HG03460 (cell line): ENCODE measurements around the gene CFAP119.

Experiments
- ATAC-seq: cut with Tn5 transposase; IDR thresholded peaks from one replicate; pipeline ENCODE4 v1.9.1; 2021; ENCODE audit not compliant: unreplicated experiment

The CFAP119 gene

DNA sequence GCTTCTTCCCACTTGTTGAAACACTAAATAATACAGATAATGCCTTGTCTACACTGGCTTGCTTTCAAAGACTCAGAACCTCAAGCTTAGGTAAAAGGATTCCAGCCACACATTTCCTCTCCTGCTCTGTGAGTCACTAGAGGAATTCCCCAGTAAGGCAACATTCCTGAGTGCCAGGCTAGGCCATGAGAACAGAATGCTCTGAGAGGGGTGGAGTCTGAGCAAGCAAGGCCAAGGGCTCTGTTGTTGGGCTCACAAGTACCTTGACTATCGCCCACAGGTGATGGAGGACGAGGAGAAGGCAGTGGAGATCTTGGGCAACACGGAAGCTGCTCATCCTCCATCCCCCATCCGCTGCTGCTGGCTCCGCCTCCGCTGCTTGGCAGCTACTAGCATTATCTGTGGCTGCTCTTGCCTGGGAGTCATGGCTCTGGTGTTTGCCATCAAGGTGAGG, 20.4 kb downstream of the CFAP119 start:
- ATAC-seq = no peak

- ATAC-seq = no peak
These were observed 21.3 kb downstream of the CFAP119 start for GRCh38 chr16:30740364-30741251.

- ATAC-seq = no peak
These were observed 22.6 kb downstream of the CFAP119 start for GRCh38 chr16:30738984-30739951.

DNA sequence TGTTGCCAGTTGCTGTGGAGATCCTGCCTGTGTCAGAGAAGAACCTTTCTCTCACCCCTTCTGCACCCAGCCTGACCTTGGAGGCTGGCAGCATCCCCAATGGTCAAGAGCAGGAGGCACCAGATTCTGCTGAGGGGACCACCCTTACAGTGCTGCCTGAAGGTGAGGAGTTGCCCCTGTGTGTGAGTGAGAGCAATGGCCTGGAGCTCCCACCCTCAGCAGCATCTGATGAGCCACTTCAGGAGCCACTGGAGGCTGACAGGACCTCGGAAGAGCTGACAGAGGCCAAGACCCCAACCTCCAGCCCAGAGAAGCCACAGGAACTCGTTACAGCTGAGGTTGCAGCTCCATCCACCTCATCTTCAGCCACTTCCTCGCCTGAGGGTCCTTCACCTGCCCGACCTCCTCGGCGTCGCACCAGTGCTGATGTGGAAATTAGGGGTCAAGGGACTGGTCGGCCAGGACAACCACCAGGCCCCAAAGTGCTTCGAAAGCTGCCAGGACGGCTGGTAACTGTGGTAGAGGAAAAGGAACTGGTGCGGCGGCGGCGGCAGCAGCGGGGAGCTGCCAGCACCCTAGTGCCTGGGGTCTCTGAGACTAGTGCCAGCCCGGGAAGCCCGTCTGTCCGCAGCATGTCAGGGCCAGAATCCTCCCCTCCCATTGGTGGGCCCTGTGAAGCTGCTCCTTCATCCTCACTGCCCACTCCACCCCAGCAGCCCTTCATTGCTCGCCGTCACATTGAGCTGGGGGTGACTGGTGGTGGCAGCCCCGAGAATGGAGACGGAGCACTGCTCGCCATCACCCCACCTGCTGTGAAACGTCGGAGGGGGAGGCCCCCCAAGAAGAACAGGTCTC, 23.8 kb downstream of the CFAP119 start:
- no peak for ATAC-seq

GRCh38 chr16:30736995-30737793, 24.7 kb downstream of the CFAP119 start:
- no peak for ATAC-seq

DNA sequence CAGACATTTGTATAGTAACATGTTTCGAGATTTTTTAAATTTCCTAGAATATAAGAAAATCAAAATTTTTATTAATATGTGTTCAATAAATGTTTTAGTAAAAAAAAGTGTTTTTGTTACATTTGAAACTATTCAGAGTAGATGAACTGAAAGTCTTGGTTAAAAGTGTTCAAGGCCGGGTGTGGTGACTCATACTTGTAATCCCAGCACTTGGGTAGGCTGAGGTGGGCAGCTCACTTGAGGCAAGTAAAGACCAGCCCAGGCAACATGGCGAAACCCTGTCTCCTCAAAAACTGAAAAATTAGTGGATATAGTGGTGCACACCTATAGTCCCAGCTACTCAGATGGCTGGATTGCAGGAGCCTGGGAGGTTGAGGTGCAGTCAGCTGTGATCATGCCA, 30.5 kb downstream of the CFAP119 start:
- ATAC-seq = no peak

- no peak for ATAC-seq
These were observed 32.8 kb downstream of the CFAP119 start for GRCh38 chr16:30728899-30729672.

DNA sequence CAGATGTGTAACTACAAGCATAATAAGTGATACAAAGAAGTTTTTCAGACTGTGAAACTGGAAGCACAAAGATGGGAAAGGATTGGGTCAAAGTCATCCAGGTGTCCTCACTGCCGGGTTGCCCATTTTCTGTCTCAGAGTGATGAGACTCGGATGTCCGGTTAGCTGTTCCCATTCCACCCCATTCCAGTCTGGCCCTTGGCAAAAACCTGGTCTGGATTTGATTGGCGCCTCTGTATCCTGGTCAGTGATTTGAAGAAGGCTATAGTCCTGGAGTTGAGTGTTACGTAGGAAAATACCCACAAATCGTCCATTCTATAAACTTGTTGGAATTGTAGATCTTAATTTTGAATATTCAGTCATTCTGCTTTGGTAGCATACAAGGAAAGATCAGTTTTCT, 33.5 kb downstream of the CFAP119 start:
- ATAC-seq = no peak

GRCh38 chr16:30725418-30725792, 36.5 kb downstream of the CFAP119 start:
- ATAC-seq = no peak

- ATAC-seq = no peak
These were observed 37.0 kb downstream of the CFAP119 start for GRCh38 chr16:30724641-30725417.

- no peak for ATAC-seq
These were observed 38.0 kb downstream of the CFAP119 start for GRCh38 chr16:30723725-30724355.

GRCh38 chr16:30722916-30723315, 38.9 kb downstream of the CFAP119 start:
- ATAC-seq = no peak

DNA sequence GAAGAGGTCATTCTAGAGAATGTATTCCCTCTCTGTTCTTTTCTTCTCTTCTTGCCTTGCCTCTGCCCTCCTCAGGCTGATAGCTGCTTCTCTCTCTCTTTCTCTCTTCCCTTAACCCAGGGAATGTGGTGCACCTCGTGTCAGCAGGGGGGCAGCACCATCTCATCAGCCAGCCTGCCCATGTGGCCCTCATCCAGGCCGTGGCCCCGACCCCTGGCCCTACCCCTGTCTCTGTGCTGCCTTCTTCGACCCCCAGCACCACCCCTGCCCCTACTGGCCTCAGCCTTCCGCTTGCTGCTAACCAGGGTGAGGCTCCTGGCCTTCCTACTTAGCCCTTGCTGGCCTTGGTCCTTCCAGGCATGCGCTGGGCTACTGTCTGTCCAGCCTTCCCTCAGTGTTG, 39.4 kb downstream of the CFAP119 start:
- no peak for ATAC-seq

- ATAC-seq = no peak
These were observed 40.3 kb downstream of the CFAP119 start for GRCh38 chr16:30721606-30722005.

- ATAC-seq = no peak
These were observed 40.7 kb downstream of the CFAP119 start for GRCh38 chr16:30721167-30721566.

- no peak for ATAC-seq
These were observed 41.2 kb downstream of the CFAP119 start for GRCh38 chr16:30720694-30721093.

DNA sequence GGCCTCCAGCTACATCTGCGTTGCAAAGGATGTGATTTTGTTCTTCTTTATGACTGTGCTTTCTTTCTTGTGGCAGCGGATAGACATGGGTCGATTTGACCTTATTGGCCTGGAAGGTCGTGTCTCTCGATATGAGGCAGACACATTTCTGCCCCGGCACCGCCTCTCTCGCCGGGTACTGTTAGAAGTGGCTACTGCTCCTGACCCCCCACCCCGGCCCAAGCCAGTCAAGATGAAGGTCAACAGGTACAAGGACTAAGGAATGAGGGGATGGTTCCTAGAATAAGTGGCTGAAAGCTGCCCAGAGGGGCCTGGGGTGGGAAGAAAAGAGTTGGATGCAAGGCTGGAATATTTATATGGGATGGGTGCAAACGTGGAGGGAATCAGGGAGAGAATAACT, 41.8 kb downstream of the CFAP119 start:
- ATAC-seq = no peak
